Psoas muscle (tissue), 8 donors: ENCODE results near the gene EVI5L. TPM values are rescaled to one million over a fixed set of nuclear protein-coding genes. Genes with fewer than 3 reads are reported as not detected.

ENCODE experiments used
- ATAC-seq, 4 donors: fragments of 200-7000 bp; cut with Tn5 transposase; one replicate each; pipeline ENCODE4 v1.9.1; 2020; ENCODE audit warnings: moderate library complexity in 3 of 4, mild to moderate bottlenecking in 2 of 4
- DNase-seq, 2 donors: peaks; one replicate each; pipeline ENCODE4 v3.0.0-alpha.2; 2020
- H3K27ac ChIP-seq: fragments of 200-600 bp; one replicate; pipeline ENCODE4 v1.8.0; 2022
- H3K27me3 ChIP-seq, 3 donors: fragments of 200-600 bp in 1 of 3; one replicate each; pipeline versions ENCODE4 v1.6.1 to v1.8.0; 2013 to 2022; ENCODE audit warnings: low read length in 2 of 3, mild to moderate bottlenecking in 2 of 3, moderate library complexity in 1 of 3; ENCODE audit not compliant: insufficient read depth in 3 of 3
- H3K36me3 ChIP-seq, 2 donors: fragments of 200-600 bp in 1 of 2; one replicate each; pipeline versions ENCODE4 v1.6.1 to v1.8.0; 2013 to 2022; ENCODE audit warnings: low read depth in 1 of 2, mild to moderate bottlenecking in 1 of 2, moderate library complexity in 1 of 2; ENCODE audit not compliant: insufficient read depth in 1 of 2
- H3K4me1 ChIP-seq: fragments of 200-600 bp; one replicate; pipeline ENCODE4 v1.8.0; 2022
- H3K4me3 ChIP-seq: fragments of 200-600 bp; one replicate; pipeline ENCODE4 v1.8.0; 2022; ENCODE audit warnings: mild to moderate bottlenecking
- H3K9me3 ChIP-seq: fragments of 200-600 bp; one replicate; pipeline ENCODE4 v1.8.0; 2022
- CTCF ChIP-seq: fragments of 200-600 bp; IDR thresholded peaks from one replicate; pipeline ENCODE4 v1.8.0; 2022; ENCODE audit warnings: antibody characterized with exemption
- WGBS, 3 donors: extraction: QIAGEN DNeasy Blood & Tissue Kit; methylation state at CpG; one replicate each; pipeline versions ENCODE4 v1.1.6 to v1.1.7; 2013; 5-methylcytosine and 5-hydroxymethylcytosine counted together
- intact Hi-C, 2 donors: fragments of 100-400 bp; cut with DNase I; formaldehyde crosslinking; loops; one replicate each; pipeline versions ENCODE4 v1.11.0 to v1.14.2; 2022
- polyA plus RNA-seq, 3 donors: library from polyadenylated mRNA; stranded (reverse); fragments of 200-250 nt; gene quantifications; one replicate each; pipeline ENCODE4 v1.2.3, GENCODE V29; 2013
- total RNA-seq, 4 donors: library from RNA; stranded (reverse); fragmentation: NEBNext Ultra II Directional in 2 of 4; extraction: Animal tissue kit (Norgen Biotek cat#: 25700) in 2 of 4; gene quantifications; one replicate each; pipeline versions ENCODE4 v1.2.1 to v1.2.4, GENCODE V29; 2021 to 2023
- donor health status: healthy with polysubstance abuse.
- donor health status: DM: no; HTN: no; CAD: no; lungs with moderate emphysema.
- donor health status: Bipolar disorder and iron deficiency.
- donor health status: healthy.
- donor health status: DM: yes; HTN: yes; CAD: no.
- donor health status: DM: no; HTN: no; CAD: no.
- donor health status: DM: no; HTN: no; CAD: no.
- donor health status: DM: yes; HTN: yes; CAD: no.

The EVI5L gene
- total and polyA plus RNA-seq, 7 donors: 5.8 to 25.9 (median 13.9) TPM

GRCh38 chr19:7904074-7905020 lies 74.3 kb downstream of the EVI5L start:
- 11 to 19% (median 19%) methylated on average over 31 to 65 of the region's 68 CpGs for WGBS, 3 donors
- ATAC-seq: peak; percentile 39 to 65 (median 54)
- peak; percentile 70 to 83 for DNase-seq
- H3K4me3 ChIP-seq: peak overlapping the region; percentile 86
- no peak for TF ChIP-seq CTCF
- H3K36me3 ChIP-seq: peaks cover 0 to 16% of the 10 kb centered on the region in 2 donors
- no peaks in the 10 kb centered on the region for H3K27me3 ChIP-seq
- intact Hi-C loops: loop anchor here in 1 of 2 donors (5.0 kb wide), 1 partner anchor 928 kb away; the partner anchor contains the start of genes MBD3L1 and ZNF558
- H3K9me3 ChIP-seq: no peaks in the 10 kb centered on the region
- H3K4me1 ChIP-seq: peaks cover 27% of the 10 kb centered on the region
- H3K27ac ChIP-seq: peak overlapping the region; percentile 91

GRCh38 chr19:7905268-7905667 lies 75.2 kb downstream of the EVI5L start:
- peaks cover 26% of the 10 kb centered on the region for H3K4me1 ChIP-seq
- peak overlapping the region; percentile 86 for H3K4me3 ChIP-seq
- WGBS, 3 donors: 46 to 68% (median 61%) methylated on average over 10 of the region's 10 CpGs

GRCh38 chr19:7905859-7906258 lies 75.8 kb downstream of the EVI5L start:
- Histone ChIP-seq H3K4me1 (peaks cover 22% of the 10 kb centered on the region), H3K4me3 (no peak overlapping the region), H3K9me3 (no peaks in the 10 kb centered on the region), H3K27ac (no peak overlapping the region), H3K27me3 (no peaks in the 10 kb centered on the region), H3K36me3 (peaks cover 4 to 31% of the 10 kb centered on the region in 2 donors)
- no peak for ATAC-seq
- 80 to 84% (median 84%) methylated on average over 10 of the region's 10 CpGs for WGBS, 3 donors
- no peak for TF ChIP-seq CTCF
- intact Hi-C loops: no loop called here
- no peak for DNase-seq

More at GRCh38 chr19:7905268-7905667, 75.2 kb downstream of the EVI5L start:
- H3K27ac ChIP-seq: peak overlapping the region; percentile 91
- ATAC-seq (no peak), DNase-seq (no peak)
- intact Hi-C loops: no loop called here
- H3K27me3 ChIP-seq: no peaks in the 10 kb centered on the region
- peaks cover 1 to 25% of the 10 kb centered on the region in 2 donors for H3K36me3 ChIP-seq
- no peak for TF ChIP-seq CTCF
- H3K9me3 ChIP-seq: no peaks in the 10 kb centered on the region

GRCh38 chr19:7907122-7907521 lies 77.1 kb downstream of the EVI5L start:
- no peak for ATAC-seq
- Histone ChIP-seq H3K4me3 (no peak overlapping the region), H3K36me3 (peaks cover 4 to 43% of the 10 kb centered on the region in 2 donors), H3K27ac (no peak overlapping the region), H3K9me3 (no peaks in the 10 kb centered on the region), H3K4me1 (peaks cover 22% of the 10 kb centered on the region), H3K27me3 (no peaks in the 10 kb centered on the region)
- TF ChIP-seq CTCF: no peak
- intact Hi-C loops: no loop called here
- WGBS, 3 donors: 88 to 89% (median 89%) methylated on average over 19 of the region's 19 CpGs
- no peak for DNase-seq
